ENCODE measurements around the gene SYT5. TPM values are rescaled to one million over a fixed set of nuclear protein-coding genes. Genes with fewer than 3 reads are reported as not detected.
A peak's percentile ranks its signal among the peaks of the same experiment; 100 is the strongest.
"Not testable (repeated sequence)": the region's sequence is repeated elsewhere in the genome, so short reads cannot be mapped to it uniquely, and the experiment has no call there.

Gene SYT5
- not detected for total RNA-seq

DNA sequence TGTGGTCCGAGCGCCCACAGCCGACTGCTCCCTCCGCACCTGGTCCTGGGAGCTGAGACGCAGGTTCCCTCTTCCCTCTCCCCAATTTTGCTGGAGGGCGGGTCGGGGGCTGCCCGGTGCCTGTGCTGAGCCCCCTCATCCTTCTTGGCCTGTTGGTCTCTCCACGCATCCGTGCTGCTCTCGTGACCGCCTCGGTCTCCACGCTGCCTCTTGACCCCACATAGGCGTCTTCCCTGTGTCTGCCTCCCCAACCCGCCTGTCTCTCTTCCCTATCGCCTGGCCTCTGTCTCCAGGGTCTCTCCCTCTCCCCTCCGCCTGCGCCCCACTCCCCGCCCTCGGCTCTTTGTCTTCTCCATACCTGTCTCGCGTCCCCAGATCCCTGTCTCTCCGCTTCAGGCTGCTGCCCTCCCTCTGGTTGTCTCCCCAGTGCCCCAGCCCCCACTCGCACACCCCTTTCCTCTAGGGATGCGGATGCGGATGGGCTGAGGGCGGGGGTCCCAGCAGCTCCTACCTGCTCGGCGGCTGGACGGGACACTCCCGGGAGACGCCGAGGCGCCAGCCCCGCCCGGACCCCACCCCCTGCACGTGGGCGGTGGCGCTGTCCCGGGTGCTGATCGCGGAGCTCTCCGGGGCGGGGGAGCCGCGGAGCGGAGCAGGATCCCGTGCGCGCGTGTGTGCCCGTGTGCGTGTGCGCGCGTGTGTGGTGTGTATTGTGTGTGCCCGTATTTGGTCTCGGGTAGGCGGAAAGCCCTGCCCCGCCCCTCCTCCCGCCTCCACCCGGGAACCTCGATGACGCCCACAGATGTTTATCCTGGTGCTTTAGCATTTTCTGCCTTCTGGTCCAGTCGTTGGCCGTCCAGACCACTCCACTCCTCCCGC, at the start of gene SYT5:
SYT5 (minus strand) TSS at position 684 of the 879 bp plus-strand sequence. CDS start 1,248 bp downstream, outside the sequence.
- H3K36me3 Mint-ChIP-seq, result no peaks in the 10 kb centered on the region
- peak within 1 kb of the TSS; percentile 60 to 63 for H3K27ac Mint-ChIP-seq
- no peaks in the 10 kb centered on the region for H3K9me3 Mint-ChIP-seq
- peaks cover 17 to 35% of the 10 kb centered on the region in 2 donors for H3K27me3 Mint-ChIP-seq
- no peak for DNase-seq (ENCODE audit: low spot score)
- H3K4me1 Mint-ChIP-seq (ENCODE audit: low read depth in 2 of 2), result peaks cover 12 to 18% of the 10 kb centered on the region in 2 donors
- ATAC-seq, result peak; percentile 65 to 80
- H3K4me3 Mint-ChIP-seq, result peak within 1 kb of the TSS; percentile 74

DNA sequence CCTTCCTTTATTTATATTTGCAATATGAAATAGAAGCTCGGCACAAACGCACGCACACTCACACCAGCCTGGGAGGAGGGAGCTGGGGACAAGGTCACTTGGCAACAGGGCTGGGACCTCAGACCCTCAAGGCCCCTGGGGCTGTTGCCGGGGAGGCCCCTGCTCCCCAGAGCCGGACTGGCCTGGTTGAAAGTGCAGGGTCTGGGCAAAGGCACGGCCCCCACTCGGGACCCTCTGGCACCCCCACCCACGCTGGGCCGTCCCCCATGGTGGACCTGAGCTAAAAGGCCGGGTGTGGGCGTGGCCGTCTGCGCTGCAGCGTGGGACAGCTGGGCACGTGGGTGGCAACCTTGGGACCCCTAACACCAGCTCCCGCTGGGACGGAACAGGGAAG, 49.7 kb upstream of the SYT5 start:
- Mint-ChIP-seq H3K4me1 (ENCODE audit: low read depth in 2 of 2) (peaks cover 8 to 16% of the 10 kb centered on the region in 2 donors), H3K36me3 (peaks cover 14% of the 10 kb centered on the region), H3K9me3 (no peaks in the 10 kb centered on the region), H3K4me3 (no peak overlapping the region), H3K27ac (no peak overlapping the region), H3K27me3 (no peaks in the 10 kb centered on the region)
- ATAC-seq (no peak), DNase-seq (ENCODE audit: low spot score) (peak; percentile 58)

DNA sequence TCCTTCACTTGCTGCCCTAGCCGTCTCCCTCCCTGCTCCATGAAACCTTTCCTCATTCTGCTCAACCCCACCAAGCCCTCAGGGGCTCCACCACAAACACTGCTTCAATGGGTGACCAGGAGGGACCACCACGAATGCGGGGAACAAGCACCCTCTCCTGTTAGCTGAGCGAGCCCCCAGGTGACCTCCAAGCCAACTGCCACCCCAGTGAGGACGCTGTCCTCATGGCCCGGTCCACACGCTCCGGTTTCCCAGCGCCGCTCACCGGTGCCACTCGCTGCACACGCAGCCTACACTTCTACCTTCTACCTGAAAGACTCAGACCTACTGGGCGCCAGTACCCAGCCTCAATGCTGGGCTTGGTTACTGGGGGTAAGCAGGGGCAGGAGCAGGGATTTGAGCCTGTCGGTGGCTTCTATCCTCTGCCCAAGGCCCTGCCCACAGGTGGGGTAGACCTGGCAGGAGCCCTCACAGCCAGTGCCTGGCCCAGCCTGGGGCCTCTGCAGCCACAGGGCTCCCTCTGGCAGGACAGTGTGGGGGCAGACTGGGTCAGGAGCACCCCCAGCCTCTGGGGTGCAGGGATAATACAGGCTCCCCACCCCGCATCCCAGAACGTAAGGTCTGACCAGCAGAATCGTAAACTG, 49.2 kb upstream of the SYT5 start:
- no peak for DNase-seq (ENCODE audit: low spot score)
- Mint-ChIP-seq H3K36me3 (peaks cover 9% of the 10 kb centered on the region), H3K9me3 (no peaks in the 10 kb centered on the region), H3K27ac (peak overlapping the region in 1 of 2 donors; percentile 63), H3K4me3 (no peak overlapping the region), H3K4me1 (ENCODE audit: low read depth in 2 of 2) (peaks cover 3 to 12% of the 10 kb centered on the region in 2 donors), H3K27me3 (no peaks in the 10 kb centered on the region)
- no peak for ATAC-seq

DNA sequence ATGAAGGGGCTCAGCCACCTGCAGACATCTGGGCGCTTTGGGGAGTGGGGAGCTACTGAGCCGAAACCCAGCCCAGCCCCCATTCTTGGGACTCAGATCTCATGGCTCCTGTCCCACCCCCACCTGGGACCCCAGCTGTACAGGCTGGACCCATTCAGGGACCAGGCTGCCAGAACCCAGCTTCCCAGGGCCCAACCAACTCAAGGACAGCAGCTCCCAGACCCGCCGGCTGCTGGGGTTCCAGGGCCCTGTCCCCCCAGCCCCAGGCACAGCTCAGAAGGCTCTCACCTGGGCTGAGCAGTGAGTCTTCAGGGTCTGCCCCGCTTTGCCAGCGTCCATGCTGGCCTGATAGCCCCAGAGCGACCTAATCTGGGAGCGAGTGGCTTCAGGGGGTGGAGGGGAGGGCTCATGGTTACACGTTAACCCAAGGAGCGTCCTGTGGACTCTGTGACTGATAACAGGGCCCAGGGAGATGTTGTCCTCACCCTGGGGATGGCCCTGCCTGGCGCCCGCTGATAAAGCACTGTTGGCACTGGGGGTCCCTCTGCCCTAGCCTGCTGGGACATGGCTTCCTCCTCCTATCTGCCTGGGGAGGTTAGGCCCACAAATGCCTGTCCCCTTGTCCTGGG, 48.4 kb upstream of the SYT5 start, which contains the start of gene TMEM86B:
TMEM86B (minus strand) TSS at position 361 of the 629 bp plus-strand sequence; CDS start at position 339, 22 bp downstream.
- no peaks in the 10 kb centered on the region for H3K27me3 Mint-ChIP-seq
- H3K4me3 Mint-ChIP-seq, result no peak within 1 kb of the TSS
- no peaks in the 10 kb centered on the region for H3K9me3 Mint-ChIP-seq
- H3K36me3 Mint-ChIP-seq, result peaks cover 5% of the 10 kb centered on the region
- DNase-seq (ENCODE audit: low spot score) (no peak), ATAC-seq (no peak)
- H3K27ac Mint-ChIP-seq, result peak within 1 kb of the TSS in 1 of 2 donors; percentile 63
- H3K4me1 Mint-ChIP-seq (ENCODE audit: low read depth in 2 of 2), result peaks cover 0 to 8% of the 10 kb centered on the region in 2 donors

DNA sequence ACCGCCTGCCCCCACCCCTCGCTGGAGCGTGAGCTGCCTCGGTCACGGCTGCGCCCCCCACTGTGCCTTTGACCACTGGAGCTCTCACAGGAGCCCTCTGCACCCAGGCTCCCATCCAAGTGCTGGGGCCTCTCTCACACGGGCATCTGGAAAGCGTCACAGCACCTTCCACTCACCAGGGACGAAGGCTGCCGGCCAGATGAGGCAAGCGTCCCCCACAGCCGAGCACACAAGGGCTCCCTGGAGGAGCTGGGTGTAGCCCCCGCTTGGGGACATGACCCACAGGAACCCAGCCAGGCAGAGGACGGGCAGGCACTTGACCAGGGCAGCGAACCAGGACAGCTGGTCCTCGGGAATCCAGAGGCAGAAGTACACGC, 47.9 kb upstream of the SYT5 start:
- no peak for ATAC-seq
- Mint-ChIP-seq H3K4me3 (no peak overlapping the region), H3K9me3 (no peaks in the 10 kb centered on the region), H3K27ac (peak overlapping the region in 1 of 2 donors; percentile 61), H3K4me1 (ENCODE audit: low read depth in 2 of 2) (peaks cover 0 to 8% of the 10 kb centered on the region in 2 donors), H3K36me3 (no peaks in the 10 kb centered on the region), H3K27me3 (no peaks in the 10 kb centered on the region)
- no peak for DNase-seq (ENCODE audit: low spot score)

DNA sequence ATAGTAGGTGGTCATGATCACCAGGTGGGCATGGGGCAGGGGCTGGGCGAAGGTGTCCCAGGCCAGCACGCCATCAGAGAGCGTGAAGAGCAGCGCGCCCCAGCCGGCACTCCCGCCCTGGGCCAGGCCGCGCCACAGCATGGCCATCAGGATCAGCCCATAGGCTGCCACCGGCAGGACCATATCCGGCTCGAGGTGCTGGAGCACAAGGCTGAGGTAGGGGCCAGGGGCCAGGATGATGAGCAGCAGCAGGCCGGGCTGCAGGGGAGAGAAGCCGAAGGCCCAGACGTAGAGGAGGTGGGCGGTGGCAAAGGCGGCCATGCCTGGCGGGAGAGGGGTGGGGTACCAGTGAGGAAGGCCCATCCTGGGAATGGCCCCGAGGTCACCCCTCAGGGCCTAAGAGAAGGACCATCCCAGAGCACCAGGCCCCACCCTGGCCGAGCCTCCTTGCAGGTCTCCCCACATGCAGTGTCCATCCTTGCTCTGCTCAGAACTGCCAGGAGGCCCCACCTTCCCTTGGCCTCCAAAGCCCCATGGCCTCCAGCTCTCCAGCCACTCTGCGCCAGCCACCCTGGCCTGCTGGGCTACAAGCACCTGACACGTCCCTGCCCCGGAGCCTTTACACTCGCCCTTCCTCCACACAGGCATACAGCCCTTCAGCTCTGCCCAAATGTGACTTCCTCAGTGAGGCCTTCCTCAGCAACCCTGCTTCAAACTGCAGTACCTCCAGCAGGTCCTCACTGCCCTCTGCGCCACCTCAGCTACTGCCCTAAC, 47.3 kb upstream of the SYT5 start:
- Mint-ChIP-seq H3K36me3 (no peaks in the 10 kb centered on the region), H3K4me1 (ENCODE audit: low read depth in 2 of 2) (peaks cover 0 to 8% of the 10 kb centered on the region in 2 donors), H3K27me3 (no peaks in the 10 kb centered on the region), H3K9me3 (no peaks in the 10 kb centered on the region), H3K4me3 (no peak overlapping the region), H3K27ac (peak overlapping the region in 1 of 2 donors; percentile 61)
- ATAC-seq, result no peak
- DNase-seq (ENCODE audit: low spot score), result no peak

DNA sequence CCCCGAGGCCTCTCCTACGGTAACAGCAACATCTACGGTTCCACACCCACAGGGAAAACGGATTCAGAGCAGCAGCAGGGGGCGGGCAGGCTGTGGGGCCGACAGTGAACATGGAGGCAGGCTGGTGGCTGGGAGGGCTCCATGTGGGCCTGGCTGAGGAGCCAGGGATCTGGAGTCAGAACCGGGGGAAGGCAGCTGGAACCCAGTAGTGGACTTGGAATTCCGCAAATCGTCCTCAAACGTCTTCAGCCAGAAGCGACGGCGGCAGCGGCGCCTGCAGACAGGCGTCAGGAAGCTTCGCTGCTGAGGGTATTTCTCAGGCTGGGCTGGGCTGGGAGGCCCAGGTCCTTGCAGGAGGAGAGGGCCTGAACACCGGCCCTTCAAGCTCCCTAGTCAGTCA, 46.7 kb upstream of the SYT5 start:
- Mint-ChIP-seq H3K36me3 (no peaks in the 10 kb centered on the region), H3K9me3 (no peaks in the 10 kb centered on the region), H3K4me1 (ENCODE audit: low read depth in 2 of 2) (peaks cover 0 to 8% of the 10 kb centered on the region in 2 donors), H3K27me3 (no peaks in the 10 kb centered on the region), H3K27ac (no peak overlapping the region), H3K4me3 (no peak overlapping the region)
- DNase-seq (ENCODE audit: low spot score), result no peak
- no peak for ATAC-seq

DNA sequence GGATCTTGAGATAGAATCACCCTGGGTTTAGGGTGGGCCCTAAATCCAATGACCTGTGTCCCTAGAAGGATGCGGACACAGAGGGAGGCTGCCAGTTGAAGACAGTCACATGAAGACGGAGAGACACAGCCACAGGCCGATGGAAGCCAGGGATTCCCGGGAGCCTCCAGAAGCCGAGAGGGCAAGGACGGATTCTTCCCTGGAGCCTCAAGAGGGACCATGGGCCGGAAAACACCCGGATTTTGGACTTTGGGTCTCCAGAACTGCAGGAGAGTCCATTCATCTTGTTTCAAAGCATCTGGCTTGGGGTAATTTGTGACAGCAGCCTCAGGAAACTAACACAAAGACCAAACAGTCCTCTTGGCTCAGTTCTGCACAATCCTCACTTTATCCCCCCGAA, 46.2 kb upstream of the SYT5 start:
- Mint-ChIP-seq H3K27ac (peak overlapping the region in 1 of 2 donors; percentile 34), H3K4me1 (ENCODE audit: low read depth in 2 of 2) (peaks cover 0 to 11% of the 10 kb centered on the region in 2 donors), H3K36me3 (peaks cover 5% of the 10 kb centered on the region)

DNA sequence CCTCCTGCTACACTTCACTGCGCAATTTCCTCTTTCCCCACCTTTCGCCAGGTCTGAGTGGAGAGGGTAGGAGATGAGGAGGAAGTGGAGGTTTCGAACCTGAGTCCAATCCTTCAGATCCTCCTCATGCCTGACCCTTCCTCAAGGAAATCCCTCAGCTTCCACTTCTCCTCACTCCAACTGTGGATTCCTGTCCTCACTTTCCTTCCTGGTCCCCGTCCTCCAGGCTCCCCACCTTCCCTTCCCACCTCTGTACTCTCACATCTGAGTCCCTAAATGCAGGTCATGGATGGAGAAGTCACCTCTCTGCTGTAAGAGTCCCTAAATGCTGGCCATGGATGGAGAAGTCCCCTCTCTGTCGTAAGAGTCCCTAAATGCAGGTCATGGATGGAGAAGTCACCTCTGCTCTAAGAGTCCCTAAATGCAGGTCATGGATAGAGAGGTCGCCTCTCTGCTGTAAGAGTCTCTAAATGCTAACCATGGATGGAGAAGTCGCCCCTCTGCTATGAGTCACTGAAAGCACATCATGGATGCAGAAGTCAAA, 45.4 kb upstream of the SYT5 start:
- no peak for ATAC-seq
- Mint-ChIP-seq H3K36me3 (peaks cover 11% of the 10 kb centered on the region), H3K27ac (peak overlapping the region; percentile 12 to 34)

More for the DNA sequence above, 46.2 kb upstream of the SYT5 start:
- Mint-ChIP-seq H3K27me3 (no peaks in the 10 kb centered on the region), H3K9me3 (no peaks in the 10 kb centered on the region), H3K4me3 (no peak overlapping the region)
- no peak for ATAC-seq
- no peak for DNase-seq (ENCODE audit: low spot score)

DNA sequence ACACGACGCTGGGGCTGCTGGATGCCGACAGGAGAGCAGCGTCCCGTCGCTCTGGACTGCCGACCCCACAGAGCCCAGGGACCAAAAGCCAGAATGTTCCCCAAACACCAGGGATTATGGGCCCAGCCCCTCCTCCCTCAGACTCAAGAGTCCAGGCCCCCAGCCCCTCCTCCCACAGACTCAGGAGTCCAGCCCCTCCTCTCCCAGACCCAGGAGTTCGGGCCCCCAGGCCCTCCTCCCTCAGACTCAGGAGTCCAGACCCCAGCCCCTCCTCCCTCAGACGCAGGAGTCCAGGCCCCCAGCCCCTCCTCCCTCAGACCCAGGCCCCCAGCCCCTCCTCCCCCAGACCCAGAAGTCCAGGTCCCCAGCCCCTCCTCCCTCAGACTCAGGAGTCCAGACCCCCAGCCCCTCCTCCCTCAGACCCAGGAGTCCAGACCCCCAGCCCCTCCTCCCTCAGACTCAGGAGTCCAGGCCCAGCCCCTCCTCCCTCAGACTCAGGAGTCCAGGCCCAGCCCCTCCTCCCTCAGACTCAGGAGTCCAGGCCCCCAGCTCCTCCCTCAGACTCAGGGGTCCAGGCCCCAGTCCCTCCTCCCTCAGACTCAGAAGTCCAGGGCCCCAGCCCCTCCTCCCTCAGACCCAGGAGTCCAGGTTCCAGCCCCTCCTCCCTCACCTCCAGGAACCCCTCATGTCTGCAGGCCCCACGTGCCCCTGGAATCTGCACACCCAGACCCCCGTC, 44.8 kb upstream of the SYT5 start:
- H3K27me3 Mint-ChIP-seq; DNase-seq (ENCODE audit: low spot score); ATAC-seq; H3K9me3 Mint-ChIP-seq; H3K4me3 Mint-ChIP-seq: not testable (repeated sequence)
- Mint-ChIP-seq H3K27ac (peak overlapping the region in 1 of 2 donors; percentile 12), H3K4me1 (ENCODE audit: low read depth in 2 of 2) (peaks cover 0 to 15% of the 10 kb centered on the region in 2 donors), H3K36me3 (peaks cover 11% of the 10 kb centered on the region)

More for the DNA sequence above, 45.4 kb upstream of the SYT5 start:
- Mint-ChIP-seq H3K9me3 (no peaks in the 10 kb centered on the region), H3K4me1 (ENCODE audit: low read depth in 2 of 2) (peaks cover 0 to 12% of the 10 kb centered on the region in 2 donors), H3K27me3 (no peaks in the 10 kb centered on the region), H3K4me3 (no peak overlapping the region)
- DNase-seq (ENCODE audit: low spot score), result no peak

DNA sequence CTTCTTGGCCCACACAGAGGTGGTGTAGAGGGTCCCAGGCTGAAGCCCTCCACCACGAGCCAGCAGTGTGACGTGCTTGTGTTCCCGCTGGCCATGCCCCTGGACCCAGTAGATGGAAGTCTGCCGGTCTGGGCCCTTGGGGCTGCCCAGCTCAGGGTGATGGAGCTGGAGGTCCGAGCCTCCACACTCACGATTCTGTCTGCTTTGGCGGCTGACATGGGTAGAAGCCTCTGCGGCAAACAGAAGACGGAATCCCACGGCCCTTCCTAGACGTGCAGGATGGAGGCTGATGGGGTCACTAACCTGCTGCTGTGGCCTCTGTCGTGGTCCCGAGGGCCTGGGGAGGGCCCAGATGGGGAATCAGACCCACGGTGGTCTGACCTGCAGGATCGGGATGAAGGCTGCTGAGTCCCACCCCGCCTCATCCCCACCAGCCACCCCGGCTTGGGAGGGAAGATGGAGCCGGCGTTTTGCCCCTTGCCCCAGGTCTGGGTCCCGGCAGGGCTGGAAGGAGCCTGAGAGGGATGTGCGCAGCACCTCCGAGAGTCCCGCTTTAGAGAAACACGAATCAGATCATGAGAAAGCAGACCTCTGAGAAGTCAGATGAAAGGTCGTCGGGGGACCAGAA, 44.1 kb upstream of the SYT5 start:
- DNase-seq (ENCODE audit: low spot score), result no peak
- no peak overlapping the region for H3K27ac Mint-ChIP-seq
- no peak overlapping the region for H3K4me3 Mint-ChIP-seq
- H3K4me1 Mint-ChIP-seq (ENCODE audit: low read depth in 2 of 2), result peaks cover 0 to 15% of the 10 kb centered on the region in 2 donors
- ATAC-seq, result no peak
- peaks cover 11% of the 10 kb centered on the region for H3K36me3 Mint-ChIP-seq
- no peaks in the 10 kb centered on the region for H3K27me3 Mint-ChIP-seq
- no peaks in the 10 kb centered on the region for H3K9me3 Mint-ChIP-seq
